GM19025 (cell line): ENCODE results near the gene ZWILCH.

Experiments used
- ATAC-seq: cut with Tn5 transposase; IDR thresholded peaks from one replicate; pipeline ENCODE4 v1.9.1; 2021; ENCODE audit warnings: mild to moderate bottlenecking, low read depth, moderate library complexity; ENCODE audit not compliant: unreplicated experiment

ZWILCH gene

DNA sequence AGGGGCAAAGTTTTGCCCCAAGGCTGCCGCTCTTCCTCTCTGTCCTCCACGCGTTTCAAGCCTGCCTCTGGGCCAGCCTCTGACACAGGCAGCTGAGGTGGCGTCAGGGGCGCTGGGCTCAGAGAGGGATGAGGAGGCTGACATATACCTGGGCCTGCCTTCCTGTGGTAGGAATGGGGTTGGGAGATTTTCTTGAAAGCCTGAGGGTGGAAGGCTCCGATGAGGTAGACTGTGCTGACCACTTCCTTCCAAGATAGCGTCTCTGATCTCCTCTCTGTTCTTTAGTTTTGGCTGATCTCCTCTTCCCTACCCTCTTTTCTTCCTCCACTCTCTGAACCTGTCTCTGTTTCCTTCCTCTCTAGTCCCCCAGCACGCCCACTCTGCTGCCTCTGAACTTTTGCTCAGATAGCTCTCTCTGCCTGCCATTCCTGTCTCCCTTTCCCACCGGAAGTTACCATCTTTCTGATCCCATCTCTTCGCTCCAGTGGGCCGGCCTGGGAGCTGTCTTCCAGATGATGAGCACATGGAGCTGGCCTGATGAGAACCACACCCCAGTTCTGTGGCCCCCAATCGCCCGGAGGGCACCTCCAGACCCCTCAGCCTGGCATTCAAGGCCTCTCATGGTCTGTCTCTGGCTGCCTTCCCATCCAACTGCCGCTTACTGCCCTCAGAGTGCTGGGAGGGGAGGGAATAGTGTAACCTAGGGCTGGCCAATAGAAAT is 93.1 kb downstream of the ZWILCH start:
- no peak for ATAC-seq
